BLaER1 (cell line): ENCODE measurements around the gene C16orf86.

Experiments
- H3K27ac ChIP-seq: shearing (Covaris generic); formaldehyde crosslinking; 2 replicates; pipeline ENCODE4 v1.8.1; 2022
- H3K27me3 ChIP-seq: shearing (Covaris generic); formaldehyde crosslinking; 2 replicates; pipeline ENCODE4 v1.8.1; 2022
- H3K36me3 ChIP-seq: shearing (Covaris generic); formaldehyde crosslinking; 2 replicates; pipeline ENCODE4 v1.8.1; 2022
- H3K4me1 ChIP-seq: shearing (Covaris generic); formaldehyde crosslinking; 2 replicates; pipeline ENCODE4 v1.8.1; 2022
- H3K4me2 ChIP-seq: shearing (Covaris generic); formaldehyde crosslinking; 2 replicates; pipeline ENCODE4 v1.8.1; 2022
- H3K4me3 ChIP-seq: shearing (Covaris generic); formaldehyde crosslinking; 2 replicates; pipeline ENCODE4 v1.8.1; 2022
- H3K9ac ChIP-seq: shearing (Covaris generic); formaldehyde crosslinking; 2 replicates; pipeline ENCODE4 v1.8.1; 2022
- H3K9me3 ChIP-seq: shearing (Covaris generic); formaldehyde crosslinking; 2 replicates; pipeline ENCODE4 v1.8.1; 2022
- H4K20me1 ChIP-seq: shearing (Covaris generic); formaldehyde crosslinking; 2 replicates; pipeline ENCODE4 v1.8.1; 2022
- Cebpa-rat ChIP-seq: shearing (Covaris generic); IDR thresholded peaks from 2 replicates; pipeline ENCODE4 v1.8.1; 2022

C16orf86 gene

DNA sequence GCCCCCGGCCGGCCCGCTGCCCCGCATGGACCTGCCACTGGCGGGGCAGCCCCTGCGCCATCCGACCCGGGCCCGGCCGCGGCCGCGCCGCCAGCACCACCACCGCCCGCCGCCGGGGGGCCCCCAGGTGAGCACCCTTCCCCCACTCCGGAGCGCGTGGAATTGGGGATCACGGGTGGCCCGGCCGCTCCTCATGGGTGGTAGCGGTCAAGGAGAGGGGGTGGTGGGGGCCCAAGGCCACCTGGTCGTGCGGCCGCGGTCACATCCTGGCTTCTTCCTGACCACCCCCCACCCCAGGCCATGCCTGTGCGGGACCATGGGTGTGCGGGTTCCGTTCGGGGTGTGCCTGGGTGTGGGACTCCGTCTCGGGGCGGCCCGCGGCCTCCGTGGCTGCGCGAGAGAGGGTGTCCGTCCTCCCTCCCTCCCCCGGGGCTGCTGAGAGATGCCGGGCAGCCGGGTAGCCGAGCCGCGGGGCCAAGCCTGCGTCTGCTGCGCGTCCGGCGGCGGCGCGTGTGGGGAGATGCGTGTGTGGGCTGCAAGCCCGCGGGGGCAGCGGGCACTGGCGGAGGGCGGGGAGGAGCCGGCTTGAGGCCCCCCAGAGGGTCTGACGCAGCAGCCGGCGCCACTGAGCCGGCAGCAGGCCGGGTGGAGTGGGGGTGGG, 13.4 kb upstream of the C16orf86 start:
- H4K20me1 ChIP-seq, result peaks cover 38% of the 10 kb centered on the region
- no peak overlapping the region for H3K4me2 ChIP-seq
- peaks cover under 1% of the 10 kb centered on the region; the same call in 1 of the 2 replicates for H3K4me1 ChIP-seq
- no peaks in the 10 kb centered on the region for H3K9me3 ChIP-seq
- no peaks in the 10 kb centered on the region for H3K27me3 ChIP-seq
- no peak for TF ChIP-seq Cebpa-rat
- no peak overlapping the region for H3K9ac ChIP-seq
- no peak overlapping the region for H3K27ac ChIP-seq
- H3K36me3 ChIP-seq, result peaks cover 96% of the 10 kb centered on the region
- H3K4me3 ChIP-seq, result no peak overlapping the region

DNA sequence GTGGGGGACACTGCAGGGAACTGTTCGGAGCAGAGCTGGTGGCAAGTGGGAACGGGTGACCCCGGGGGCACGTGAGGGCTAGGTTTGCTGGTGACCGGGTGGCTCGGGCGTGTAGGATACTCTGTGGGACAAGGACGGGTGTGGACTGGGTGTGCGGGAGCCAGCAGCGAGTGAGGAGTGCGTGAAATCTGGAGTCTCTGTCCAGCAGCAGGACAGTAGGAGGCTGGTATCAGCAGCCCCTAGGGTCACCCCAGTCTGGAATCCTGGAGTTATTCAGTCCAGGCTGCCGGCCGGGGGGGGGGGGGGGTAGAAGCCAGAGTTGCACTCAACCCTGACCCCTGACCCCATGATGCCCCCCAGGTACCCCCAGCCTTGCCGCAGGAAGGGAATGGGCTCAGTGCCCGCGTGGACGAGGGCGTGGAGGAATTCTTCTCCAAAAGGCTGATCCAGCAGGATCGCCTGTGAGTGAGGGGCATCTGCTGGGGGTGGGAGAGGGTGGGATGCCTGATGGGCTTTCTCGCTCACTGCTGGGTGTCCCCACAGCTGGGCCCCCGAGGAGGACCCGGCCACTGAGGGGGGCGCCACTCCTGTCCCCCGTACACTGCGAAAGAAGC, 12.7 kb upstream of the C16orf86 start:
- Histone ChIP-seq H3K4me1 (peaks cover 7% of the 10 kb centered on the region), H3K9ac (no peak overlapping the region), H3K9me3 (no peaks in the 10 kb centered on the region), H3K4me3 (no peak overlapping the region), H3K4me2 (no peak overlapping the region), H3K36me3 (peaks cover 96% of the 10 kb centered on the region), H4K20me1 (peaks cover 44% of the 10 kb centered on the region), H3K27ac (no peak overlapping the region), H3K27me3 (no peaks in the 10 kb centered on the region)
- no peak for TF ChIP-seq Cebpa-rat

DNA sequence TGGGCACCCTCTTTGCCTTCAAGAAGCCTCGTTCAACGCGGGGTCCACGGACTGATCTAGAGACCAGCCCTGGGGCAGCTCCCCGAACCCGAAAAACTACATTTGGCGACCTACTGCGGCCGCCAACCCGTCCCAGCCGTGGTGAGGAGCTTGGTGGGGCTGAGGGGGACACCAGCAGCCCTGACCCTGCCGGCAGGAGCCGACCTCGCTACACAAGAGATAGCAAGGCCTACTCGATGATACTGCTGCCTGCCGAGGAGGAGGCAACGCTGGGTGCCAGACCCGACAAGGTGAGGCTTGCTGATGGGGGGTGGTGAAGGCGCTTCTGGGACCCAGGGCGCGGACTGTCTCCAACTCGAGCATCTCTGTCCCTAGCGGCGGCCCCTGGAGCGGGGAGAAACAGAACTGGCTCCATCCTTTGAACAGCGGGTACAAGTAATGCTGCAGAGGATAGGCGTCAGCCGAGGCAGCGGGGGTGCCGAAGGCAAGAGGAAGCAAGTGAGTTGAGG, 12.2 kb upstream of the C16orf86 start:
- no peak for TF ChIP-seq Cebpa-rat
- peaks cover 92% of the 10 kb centered on the region for H3K36me3 ChIP-seq
- H3K4me2 ChIP-seq, result no peak overlapping the region

DNA sequence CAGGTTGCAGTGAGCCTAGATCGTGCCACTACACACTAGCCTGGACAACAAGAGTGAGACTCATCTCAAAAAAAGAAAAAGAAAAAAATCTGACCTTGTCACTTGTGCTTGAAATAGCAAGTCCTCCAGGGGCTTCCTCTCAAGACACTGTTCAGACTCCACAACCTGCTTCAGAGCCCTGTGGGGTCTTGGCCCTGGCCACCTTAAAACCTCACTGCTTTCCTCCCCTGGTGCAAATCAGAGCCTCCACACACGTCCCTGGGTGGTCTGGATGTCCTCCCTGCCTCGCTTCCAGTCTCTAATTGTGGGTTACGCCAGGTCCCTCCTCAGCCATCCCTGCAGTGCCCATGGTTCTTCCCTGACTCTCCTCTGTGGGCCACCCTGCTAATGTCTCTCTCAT, 11.3 kb upstream of the C16orf86 start:
- Histone ChIP-seq H3K9me3 (no peaks in the 10 kb centered on the region), H3K36me3 (peaks cover 83% of the 10 kb centered on the region), H4K20me1 (peaks cover 53% of the 10 kb centered on the region), H3K27ac (no peak overlapping the region), H3K4me1 (peaks cover 12% of the 10 kb centered on the region), H3K4me3 (no peak overlapping the region), H3K9ac (no peak overlapping the region), H3K27me3 (no peaks in the 10 kb centered on the region), H3K4me2 (no peak overlapping the region)
- TF ChIP-seq Cebpa-rat, result no peak

More for the DNA sequence above, 12.2 kb upstream of the C16orf86 start:
- Histone ChIP-seq H3K4me1 (peaks cover 12% of the 10 kb centered on the region), H3K27me3 (no peaks in the 10 kb centered on the region), H4K20me1 (peaks cover 50% of the 10 kb centered on the region), H3K9ac (no peak overlapping the region), H3K27ac (no peak overlapping the region), H3K9me3 (no peaks in the 10 kb centered on the region), H3K4me3 (no peak overlapping the region)

DNA sequence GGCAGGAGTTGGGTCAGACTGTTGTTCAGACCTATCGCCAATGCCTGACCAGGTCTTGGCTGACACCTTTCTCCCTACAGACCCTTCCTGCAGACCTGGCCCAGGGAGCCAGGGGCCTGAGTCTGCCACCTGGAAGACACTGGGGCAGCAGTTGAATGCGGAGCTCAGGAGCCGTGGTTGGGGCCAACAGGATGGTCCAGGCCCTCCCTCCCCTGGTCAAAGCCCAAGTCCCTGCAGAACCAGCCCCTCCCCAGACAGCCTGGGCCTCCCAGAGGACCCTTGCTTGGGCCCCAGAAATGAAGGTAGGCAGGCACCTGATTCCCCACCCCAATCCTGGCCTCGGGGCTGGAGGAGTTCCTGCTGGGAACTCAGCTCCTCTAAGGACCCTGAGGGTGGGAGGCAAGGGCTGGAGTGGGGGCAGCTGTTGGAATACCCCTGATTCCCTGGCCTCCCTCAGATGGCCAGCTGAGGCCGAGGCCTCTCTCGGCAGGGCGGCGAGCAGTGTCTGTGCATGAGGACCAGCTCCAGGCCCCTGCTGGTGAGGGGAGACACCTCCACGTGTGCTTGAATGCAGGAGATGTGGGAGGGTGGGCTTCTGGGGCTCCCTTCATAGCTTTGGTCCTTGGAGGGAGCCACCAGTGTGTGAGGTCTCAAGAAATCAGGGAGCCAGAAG, 10.1 kb upstream of the C16orf86 start:
- Histone ChIP-seq H3K4me1 (peaks cover 18% of the 10 kb centered on the region), H3K4me2 (no peak overlapping the region), H3K9me3 (no peaks in the 10 kb centered on the region), H3K4me3 (no peak overlapping the region), H4K20me1 (peaks cover 58% of the 10 kb centered on the region), H3K27ac (no peak overlapping the region), H3K9ac (no peak overlapping the region), H3K36me3 (peaks cover 72% of the 10 kb centered on the region), H3K27me3 (no peaks in the 10 kb centered on the region)
- TF ChIP-seq Cebpa-rat, result no peak

GRCh38 chr16:67657017-67657608, 9.5 kb upstream of the C16orf86 start:
- no peak overlapping the region for H3K27ac ChIP-seq
- no peak overlapping the region for H3K9ac ChIP-seq
- H4K20me1 ChIP-seq, result peaks cover 65% of the 10 kb centered on the region
- no peaks in the 10 kb centered on the region for H3K27me3 ChIP-seq
- no peak for TF ChIP-seq Cebpa-rat
- H3K4me1 ChIP-seq, result peaks cover 25% of the 10 kb centered on the region
- no peaks in the 10 kb centered on the region for H3K9me3 ChIP-seq
- no peak overlapping the region for H3K4me3 ChIP-seq
- H3K4me2 ChIP-seq, result no peak overlapping the region
- H3K36me3 ChIP-seq, result peaks cover 70% of the 10 kb centered on the region

- H3K27me3 ChIP-seq, result no peaks in the 10 kb centered on the region
- H3K4me3 ChIP-seq, result no peak overlapping the region
- no peaks in the 10 kb centered on the region for H3K9me3 ChIP-seq
- no peak for TF ChIP-seq Cebpa-rat
- peak overlapping the region; percentile 98 for H3K4me2 ChIP-seq
- H3K4me1 ChIP-seq, result peaks cover 26% of the 10 kb centered on the region
- no peak overlapping the region for H3K27ac ChIP-seq
- peaks cover 69% of the 10 kb centered on the region for H4K20me1 ChIP-seq
- peak overlapping the region; percentile 84; the same call in 1 of the 2 replicates for H3K9ac ChIP-seq
- H3K36me3 ChIP-seq, result peaks cover 72% of the 10 kb centered on the region
These were observed 8.7 kb upstream of the C16orf86 start for GRCh38 chr16:67657751-67658518.

DNA sequence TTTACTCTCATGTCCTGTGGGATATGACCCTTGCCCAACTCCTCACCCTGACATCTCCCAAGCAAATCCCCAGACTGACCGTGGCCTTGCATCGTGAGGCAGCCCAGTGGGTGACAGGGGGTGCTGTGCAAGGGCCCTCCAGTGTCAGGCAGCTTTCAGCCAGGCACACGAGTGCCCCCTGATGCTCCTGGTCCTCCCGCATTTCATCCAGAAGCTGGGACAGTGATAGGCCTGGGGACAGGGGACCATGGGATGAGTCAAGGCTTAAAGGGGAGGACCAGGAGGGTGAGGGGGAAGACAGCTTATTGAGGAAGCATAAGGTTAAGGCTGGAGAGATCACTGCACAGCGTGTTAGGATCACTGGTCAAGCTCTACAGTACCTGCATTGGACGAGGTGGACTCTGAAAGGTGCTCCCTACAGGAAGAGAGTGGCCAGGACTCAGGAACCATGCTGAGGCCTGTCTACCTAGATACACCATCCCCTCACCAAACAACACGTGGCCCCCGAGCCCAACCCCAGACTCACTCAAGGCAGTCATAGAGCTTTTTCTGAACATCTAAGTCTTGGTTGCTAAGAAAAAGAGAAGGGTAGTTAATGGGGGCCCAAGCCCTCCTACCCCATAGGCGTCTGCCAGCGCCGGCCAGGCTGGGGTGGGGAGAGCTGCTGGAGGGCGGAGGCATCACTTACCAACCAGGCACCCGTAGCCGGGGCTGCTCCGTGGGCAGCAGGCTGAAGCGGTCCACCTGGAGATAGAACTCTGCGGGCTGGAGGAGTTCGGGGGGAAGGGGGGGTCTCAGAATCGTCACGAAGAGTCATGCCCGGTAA, 7.6 kb upstream of the C16orf86 start:
- Histone ChIP-seq H3K27me3 (no peaks in the 10 kb centered on the region), H3K4me3 (peak overlapping the region; percentile 81), H3K4me2 (peak overlapping the region; percentile 98), H3K9me3 (no peaks in the 10 kb centered on the region), H3K27ac (peak overlapping the region; percentile 76), H3K4me1 (peaks cover 36% of the 10 kb centered on the region), H3K36me3 (peaks cover 70% of the 10 kb centered on the region), H3K9ac (peak overlapping the region; percentile 84), H4K20me1 (peaks cover 69% of the 10 kb centered on the region)
- no peak for TF ChIP-seq Cebpa-rat
